ENCODE measurements around the gene RBM38. TPM values are rescaled to one million over a fixed set of nuclear protein-coding genes. Genes with fewer than 3 reads are reported as not detected.

RBM38 gene
- total and polyA plus RNA-seq, 9 of the 15 experiments (the other 6 are each of a cell fraction or from before 2014, with no cell fraction given) = 0.28 to 82.4 (median 33.2) TPM

- no peak for TF ChIP-seq ZNF324 (CRISPR knock-in tag; IDR thresholded peaks at IDR 0.05)
Observed at GRCh38 chr20:57361517-57361916, 29.7 kb upstream of the RBM38 start (continued).

- no peak overlapping the region for H3K4me2 ChIP-seq (ENCODE audit: insufficient read depth, low read length)
- peaks cover 65% of the 10 kb centered on the region for H3K36me3 ChIP-seq (ENCODE audit: control insufficient read depth, insufficient read depth, low read length)
- no peak for TF ChIP-seq ZNF511 (CRISPR knock-in tag; IDR thresholded peaks at IDR 0.05)
- TF ChIP-seq ZNF668 (CRISPR knock-in tag; IDR thresholded peaks at IDR 0.05) = no peak
- peak; percentile 90 for TF ChIP-seq ZBTB40 (IDR thresholded peaks at IDR 0.05)
- peak; percentile 84 for TF ChIP-seq ZBTB40 (CRISPR knock-in tag; IDR thresholded peaks at IDR 0.05)
- no peak for DNase-seq (ENCODE audit: extremely low read depth in 1 of 4, low spot score in 3 of 4)
- no peak for ATAC-seq
- H3K27me3 ChIP-seq (ENCODE audit: control insufficient read depth in 2 of 2, insufficient read depth in 2 of 2, low read length in 2 of 2) = no peaks in the 10 kb centered on the region
- in situ Hi-C loops (cut with MboI) (no loop called here), intact Hi-C loops (cut with micrococcal nuclease) (no loop called here)
- BruUV-seq (replicated peaks) = no TSS peak
- no peaks in the 10 kb centered on the region for H3K4me1 ChIP-seq (replicated peaks in 1 of 2; ENCODE audit: control insufficient read depth in 2 of 2, insufficient read depth in 2 of 2, low read length in 2 of 2)
- no peak overlapping the region for H3K9ac ChIP-seq (ENCODE audit: insufficient read depth in 1 of 2, low read depth in 2 of 2, low read length in 2 of 2)
- no peaks in the 10 kb centered on the region; the same call in 1 of the 3 replicates for H3K79me2 ChIP-seq (ENCODE audit: control insufficient read depth, insufficient read depth, low read length)
- H2AFZ ChIP-seq (ENCODE audit: low read depth, low read length) = no peak overlapping the region
- H3K9me3 ChIP-seq (replicated peaks; ENCODE audit: control insufficient read depth, insufficient read depth, low read depth, low read length) = no peaks in the 10 kb centered on the region
- no peaks in the 10 kb centered on the region for H3K9me1 ChIP-seq (ENCODE audit: control insufficient read depth, insufficient read depth, low read length)
- CTCF ChIA-PET (ENCODE audit: low intra/inter-chr PET ratio) = no interaction called here
- no peak for FAIRE-seq
- POLR2A ChIA-PET = interaction anchor here (0.9 to 3.0 kb wide), 2 partner anchors 10 to 65 kb away, joined by 3 to 16 read pairs; no protein-coding TSS in a partner anchor
- no peaks in the 10 kb centered on the region for H4K20me1 ChIP-seq (replicated peaks; ENCODE audit: control insufficient read depth, insufficient read depth, low read length)
- H3K27ac ChIP-seq (ENCODE audit: extremely low read depth, low read depth, low read length) = no peak overlapping the region
- no peak overlapping the region for H3K4me3 ChIP-seq
Observed at GRCh38 chr20:57364451-57364850, 26.7 kb upstream of the RBM38 start.
